ENCODE data around the gene RALGAPA1. TPM values are rescaled to one million over a fixed set of nuclear protein-coding genes. Genes with fewer than 3 reads are reported as not detected.
A peak's percentile ranks its signal among the peaks of the same experiment; 100 is the strongest.

RALGAPA1 gene
- total and polyA plus RNA-seq, 2 donors (not counting 1 experiment from before 2014, with no cell fraction given), result 17.3 to 94.0 TPM

GRCh38 chr14:35809597-35809996, 502 bp upstream of the RALGAPA1 start:
- CTCF ChIA-PET, result interaction anchor here (0.9 to 1.9 kb wide), 3 partner anchors 11 to 17 kb away, joined by 5 to 7 read pairs (median 6); partner anchors contain the start of gene BRMS1L
- intact Hi-C loops (cut with micrococcal nuclease), result loop anchor here (1.0 to 10.0 kb wide), 7 partner anchors 17 to 1347 kb away; partner anchors contain the start of genes BRMS1L, FAM177A1, INSM2 and PRORP

More at GRCh38 chr14:35809597-35809996, 502 bp upstream of the RALGAPA1 start:
- Histone ChIP-seq H2AFZ (ENCODE audit: insufficient read depth, low read depth, low read length, poor library complexity, severe bottlenecking) (peak overlapping the region; percentile 81), H3K27me3 (replicated peaks in 1 of 4; ENCODE audit: control extremely low read depth in 1 of 4, control insufficient read depth in 3 of 4, insufficient read depth in 4 of 4, low read length in 3 of 4) (no peaks in the 10 kb centered on the region), H3K4me3 (ENCODE audit: control extremely low read depth in 1 of 5, extremely low read depth in 1 of 5, insufficient read depth in 1 of 5, low read depth in 2 of 5, low read length in 4 of 5) (peak overlapping the region in 3 of 5 experiments; percentile 20 to 81 (median 70)), H4K20me1 (ENCODE audit: control insufficient read depth, insufficient read depth, low read length, poor library complexity, severe bottlenecking) (no peaks in the 10 kb centered on the region), H3K9me3 (ENCODE audit: control extremely low read depth in 1 of 3, control insufficient read depth in 2 of 3, insufficient read depth in 1 of 3, low read length in 2 of 3) (no peaks in the 10 kb centered on the region), H3K27ac (ENCODE audit: low read length in 2 of 2) (peak overlapping the region; percentile 78 to 88), H3K36me3 (replicated peaks in 1 of 2; ENCODE audit: control extremely low read depth in 1 of 2, control insufficient read depth in 1 of 2, extremely low read depth in 1 of 2, insufficient read depth in 2 of 2, low read length in 1 of 2) (no peaks in the 10 kb centered on the region), H3K79me2 (ENCODE audit: control insufficient read depth, insufficient read depth, low read length) (peaks cover 44% of the 10 kb centered on the region), H3K4me1 (ENCODE audit: control insufficient read depth in 2 of 2, insufficient read depth in 2 of 2, low read length in 2 of 2) (peaks cover 12 to 14% of the 10 kb centered on the region in 2 donors), H3K9ac (ENCODE audit: low read length) (peak overlapping the region; percentile 14), H3K4me2 (replicated peaks; ENCODE audit: low read depth, low read length, poor library complexity, severe bottlenecking) (peak overlapping the region; percentile 86)
- H3K4me3 Mint-ChIP-seq, result peak overlapping the region; percentile 98
- peak overlapping the region; percentile 95 for H3K27ac Mint-ChIP-seq
- H3K4me1 Mint-ChIP-seq, result peaks cover 29% of the 10 kb centered on the region
- H3K27me3 Mint-ChIP-seq, result no peaks in the 10 kb centered on the region
- DNase-seq (no peak), ATAC-seq (ENCODE audit: low read depth) (no peak)
- WGBS (ENCODE audit: insufficient coverage), result no CpG with 5 or more reads among the region's 2 CpGs
- POLR2A ChIA-PET, result interaction anchor here (0.7 to 1.3 kb wide), 3 partner anchors 9 to 17 kb away, joined by 3 to 4 read pairs (median 4); partner anchors contain the start of gene BRMS1L
- no peaks in the 10 kb centered on the region for H3K9me3 Mint-ChIP-seq (ENCODE audit: insufficient read depth)
- TF ChIP-seq CTCF (IDR thresholded peaks at IDR 0.05) (no peak), EZH2 (IDR thresholded peaks at IDR 0.05; ENCODE audit: borderline replicate concordance, insufficient read depth, low read depth, low read length, poor library complexity, severe bottlenecking) (no peak)
